Activated CD4-positive, alpha-beta T cell treated with anti-CD3 and anti-CD28 coated beads, Interleukin-10, Interleukin-2, amounts not matched to agents 100 ng/mL and 50 ng/mL, durations not matched to agents 16 hours and 8 hours (primary cell): Measurements from ENCODE around the gene COL19A1.
"Not testable (repeated sequence)": the region's sequence is repeated elsewhere in the genome, so short reads cannot be mapped to it uniquely, and the experiment has no call there.

Source experiments
- DNase-seq: peaks from one replicate; pipeline ENCODE4 v3.0.0-alpha.2; 2020

The COL19A1 gene

DNA sequence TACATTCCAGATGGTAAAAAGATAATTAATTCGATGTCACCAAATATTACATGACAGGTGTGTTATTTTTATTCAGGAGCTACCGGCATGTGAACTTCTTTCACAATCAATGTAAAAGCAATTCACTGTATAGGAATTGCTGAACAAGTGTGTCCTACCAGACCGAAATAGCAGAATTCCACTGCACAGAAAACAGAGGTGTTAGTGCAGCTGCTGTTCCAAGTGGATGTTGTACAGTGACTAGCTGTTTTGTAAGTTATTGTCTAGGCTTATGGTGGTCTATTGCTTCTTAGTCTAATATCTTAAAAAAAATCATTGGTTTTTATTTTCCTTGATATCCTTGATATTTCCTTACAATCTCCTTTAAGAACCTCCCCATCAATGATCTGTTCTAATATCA, 107.4 kb downstream of the COL19A1 start:
- DNase-seq, result no peak

DNA sequence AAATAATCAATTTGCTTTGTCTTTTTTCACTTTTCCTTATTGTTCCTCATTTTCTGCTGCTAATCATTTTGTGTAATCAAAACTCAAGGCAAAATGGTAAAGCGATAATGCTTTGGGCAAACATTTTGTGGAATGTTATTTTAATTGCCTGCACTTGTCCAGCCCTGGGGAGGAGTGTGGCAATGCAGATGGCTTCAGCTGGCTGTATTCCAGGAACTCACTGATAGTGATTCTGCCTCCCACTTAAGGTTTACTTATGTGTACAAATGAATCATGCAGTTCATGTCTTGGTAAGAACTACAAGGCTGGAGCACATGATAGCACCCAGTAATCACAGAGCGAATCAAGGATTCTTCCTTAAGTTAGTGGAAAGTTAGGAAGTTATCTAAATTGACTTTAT, 107.8 kb downstream of the COL19A1 start:
- no peak for DNase-seq

DNA sequence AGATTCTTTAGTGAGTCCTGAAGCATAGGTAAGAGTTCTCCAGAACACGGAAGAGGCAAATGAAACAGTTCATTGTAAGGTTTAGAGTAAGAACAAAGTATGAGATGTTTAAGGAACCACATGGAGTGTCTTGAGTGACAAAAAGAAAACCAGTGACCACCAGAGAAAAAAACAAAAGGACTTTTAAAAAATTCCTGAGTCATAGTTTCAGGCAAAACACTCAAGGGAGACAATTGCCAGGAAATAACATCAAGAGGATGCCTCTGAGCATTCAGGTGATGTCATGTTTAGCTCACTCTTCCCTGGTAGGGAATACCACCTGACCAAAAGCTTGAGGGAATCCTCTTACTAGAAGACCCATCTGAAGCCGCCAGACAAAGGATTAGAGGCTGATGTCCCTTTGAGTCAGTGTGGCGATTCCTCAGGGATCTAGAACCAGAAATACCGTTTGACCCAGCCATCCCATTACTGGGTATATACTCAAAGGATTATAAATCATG, 110.3 kb downstream of the COL19A1 start:
- no peak for DNase-seq

DNA sequence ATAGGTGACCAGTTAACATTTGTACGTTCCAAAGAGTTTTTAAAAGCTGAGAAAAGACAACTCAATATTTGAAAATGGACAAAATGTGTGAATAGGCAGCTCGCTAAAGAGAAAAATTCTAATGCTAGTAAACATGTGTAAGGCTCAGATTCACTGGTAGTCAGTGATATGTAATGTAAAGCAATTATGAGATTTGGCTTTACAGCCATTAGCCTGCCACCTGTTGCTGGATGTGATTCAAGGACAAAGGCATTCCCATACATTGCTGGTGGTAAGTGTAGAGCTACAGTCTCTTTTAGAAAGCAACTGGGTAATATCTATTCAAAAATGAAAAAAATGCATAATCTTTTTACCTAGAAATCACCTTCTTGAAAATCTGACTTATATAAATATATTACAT, 114.3 kb downstream of the COL19A1 start:
- DNase-seq, result no peak

DNA sequence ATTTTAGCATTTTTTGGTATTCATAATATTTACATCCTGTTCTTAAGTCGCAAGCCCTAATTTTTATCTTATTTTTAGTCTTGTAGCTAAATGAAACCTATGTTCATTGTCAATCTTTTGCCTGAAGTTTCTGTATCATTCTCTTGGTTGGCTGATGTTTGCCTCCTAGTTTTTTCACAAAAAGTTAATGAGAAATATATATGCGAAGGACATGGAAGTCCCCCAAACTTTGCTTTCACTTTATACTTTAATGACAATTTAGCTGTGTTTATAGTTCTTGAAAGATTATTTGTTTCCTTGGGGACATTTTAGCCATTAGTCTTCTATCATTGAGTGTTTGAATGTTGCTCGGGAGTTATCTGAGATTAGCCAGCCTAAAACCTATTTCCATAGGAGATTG, 118.2 kb downstream of the COL19A1 start:
- DNase-seq, result no peak

DNA sequence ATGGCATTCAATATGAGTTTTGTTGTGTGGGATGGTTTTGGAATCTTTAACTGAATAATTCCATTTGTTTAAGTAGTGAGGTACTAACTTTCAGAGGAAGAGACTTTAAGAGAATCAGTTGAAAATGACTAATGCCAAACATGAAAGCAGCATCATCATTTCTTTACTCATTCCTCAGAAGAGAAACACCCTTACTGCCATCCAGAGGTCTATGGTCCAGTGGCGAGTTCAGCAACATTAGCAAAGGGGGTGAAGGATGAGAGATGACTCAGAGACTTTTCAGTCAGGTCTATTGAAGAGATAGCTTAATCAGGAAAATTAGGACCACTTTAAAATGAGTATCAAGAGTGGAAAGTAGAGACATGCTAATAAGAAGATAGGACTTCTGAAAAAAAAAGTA, 118.8 kb downstream of the COL19A1 start:
- DNase-seq, result peak; percentile 15

DNA sequence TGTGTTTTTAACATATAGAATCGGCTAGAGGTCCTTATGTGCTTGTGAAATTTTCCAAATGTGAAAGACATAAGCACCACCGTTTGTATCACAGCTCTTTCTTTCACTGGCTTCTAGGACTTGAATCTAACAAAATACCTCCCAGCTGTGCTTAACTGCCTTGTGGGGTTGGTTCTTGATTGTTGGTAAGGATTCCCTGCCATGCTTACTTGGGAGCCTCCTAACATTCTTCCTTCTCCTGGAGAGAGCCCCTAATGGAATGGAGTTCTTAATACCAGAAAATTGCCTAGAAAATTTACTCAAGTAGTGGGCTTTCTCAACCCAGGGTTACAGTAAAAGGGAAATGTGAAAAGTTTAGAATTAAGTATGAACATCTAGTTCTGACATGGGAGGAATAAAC, 121.2 kb downstream of the COL19A1 start:
- DNase-seq, result no peak

DNA sequence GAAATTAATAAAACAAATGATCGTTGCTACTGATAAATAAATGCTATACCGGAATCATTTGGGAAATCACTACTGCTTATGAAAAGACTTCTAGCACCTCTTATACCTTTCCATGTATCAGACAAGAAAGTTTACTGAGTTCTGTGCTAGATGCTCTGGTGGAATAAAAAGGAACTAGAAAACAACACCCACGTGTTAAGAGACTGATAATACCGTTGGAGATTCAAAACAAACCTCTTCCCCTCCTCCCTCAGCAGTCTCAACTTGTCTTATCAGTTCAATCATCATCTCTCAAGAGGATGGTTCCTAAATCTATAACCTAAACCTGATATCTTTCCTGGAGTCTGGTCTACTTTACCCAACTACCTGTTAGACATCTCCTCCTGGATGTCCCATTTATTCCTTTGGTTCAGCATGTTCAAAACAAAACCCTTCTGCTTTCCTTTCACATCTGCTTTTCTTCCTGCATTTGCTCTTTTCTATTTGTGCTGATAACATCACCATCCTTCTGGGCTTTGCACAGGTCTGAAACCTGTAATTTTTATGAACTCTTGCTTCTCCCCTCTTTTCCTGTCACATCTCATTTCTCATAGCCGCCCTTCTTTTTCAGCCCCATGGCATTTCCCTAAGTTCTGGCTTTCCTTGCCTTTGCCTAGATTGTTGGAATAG, 122.2 kb downstream of the COL19A1 start:
- DNase-seq, result no peak

DNA sequence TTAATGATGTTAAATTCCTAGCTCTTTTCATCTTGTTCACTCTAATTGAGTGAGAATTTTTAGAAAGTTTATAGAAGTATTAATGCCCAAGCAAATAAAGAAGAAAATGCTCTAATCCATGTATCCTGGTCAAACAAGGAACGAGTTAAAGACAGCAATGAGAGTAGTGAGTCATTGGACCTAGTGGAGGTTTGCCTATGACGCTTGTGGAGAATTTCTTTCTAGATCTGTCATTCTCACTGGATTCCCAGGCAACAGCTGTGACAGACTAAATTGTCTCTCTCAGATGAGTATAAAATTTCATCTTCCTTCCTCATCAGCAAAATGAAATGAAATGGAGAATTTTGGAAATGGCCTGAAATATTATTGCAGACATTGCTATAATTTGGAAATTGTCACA, 127.9 kb downstream of the COL19A1 start:
- DNase-seq, result no peak

DNA sequence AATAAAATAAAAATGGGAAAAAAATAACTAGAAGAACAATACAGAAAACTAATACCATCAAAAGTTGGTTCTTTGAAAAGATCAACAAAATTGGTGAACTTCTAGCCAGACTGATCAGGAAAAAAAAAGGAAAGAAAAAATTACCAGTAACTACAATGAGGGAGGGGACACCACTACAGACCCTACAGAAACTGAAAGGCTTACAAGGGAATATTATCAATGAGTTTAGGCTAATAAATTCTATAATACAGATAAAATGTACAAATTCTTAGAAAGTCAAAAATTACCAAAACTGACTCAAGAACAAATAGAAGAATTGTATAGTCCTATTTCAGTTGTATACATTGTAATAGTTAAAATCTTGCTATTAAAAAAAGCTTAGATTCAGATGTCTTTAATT, 141.8 kb downstream of the COL19A1 start:
- no peak for DNase-seq

DNA sequence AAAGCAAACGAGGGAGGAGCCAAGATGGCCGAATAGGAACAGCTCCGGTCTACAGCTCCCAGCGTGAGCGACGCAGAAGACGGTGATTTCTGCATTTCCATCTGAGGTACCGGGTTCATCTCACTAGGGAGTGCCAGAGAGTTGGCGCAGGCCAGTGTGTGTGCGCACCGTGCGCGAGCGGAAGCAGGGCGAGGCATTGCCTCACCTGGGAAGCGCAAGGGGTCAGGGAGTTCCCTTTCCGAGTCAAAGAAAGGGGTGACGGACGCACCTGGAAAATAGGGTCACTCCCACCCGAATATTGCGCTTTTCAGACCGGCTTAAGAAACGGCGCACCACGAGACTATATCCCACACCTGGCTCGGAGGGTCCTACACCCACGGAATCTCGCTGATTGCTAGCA, 144.0 kb downstream of the COL19A1 start:
- DNase-seq, result not testable (repeated sequence)

DNA sequence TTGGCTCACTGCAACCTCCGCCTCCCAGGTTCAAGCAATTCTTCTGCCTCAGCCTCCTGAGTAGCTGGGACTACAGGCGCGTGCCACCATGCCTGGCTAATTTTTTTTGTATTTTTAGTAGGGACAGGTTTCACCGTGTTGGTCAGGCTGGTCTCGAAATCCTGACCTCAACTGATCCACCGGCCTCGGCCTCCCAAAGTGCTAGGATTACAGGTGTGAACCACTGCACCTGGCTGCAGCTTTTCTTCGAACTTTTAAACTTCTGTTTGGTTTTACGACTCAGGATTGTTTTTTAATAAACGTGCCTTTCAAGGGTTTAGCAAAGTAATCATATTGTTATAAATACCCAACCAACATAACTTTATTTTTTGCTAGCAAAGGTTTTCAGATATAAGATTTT, 156.8 kb downstream of the COL19A1 start:
- DNase-seq, result not testable (repeated sequence)

DNA sequence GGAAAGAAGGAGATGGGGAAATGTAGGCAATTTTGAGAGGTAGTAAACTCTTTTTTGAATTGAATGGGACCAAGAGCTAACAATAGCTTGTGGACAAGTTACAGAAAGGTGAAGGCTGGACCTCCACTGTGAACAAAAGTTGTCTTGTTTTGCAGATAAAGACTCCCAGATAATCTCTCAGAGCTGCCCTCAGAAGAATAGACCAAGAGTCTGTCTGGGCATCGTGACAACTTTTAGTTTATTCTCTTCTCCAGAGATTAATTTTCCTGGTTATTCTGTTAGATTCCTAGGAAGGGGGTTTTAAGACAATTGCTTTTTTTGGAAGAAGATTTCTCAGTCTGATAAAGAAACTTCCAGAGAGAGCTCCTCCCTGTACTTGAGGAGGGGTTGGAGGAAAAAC, 161.9 kb downstream of the COL19A1 start:
- no peak for DNase-seq

DNA sequence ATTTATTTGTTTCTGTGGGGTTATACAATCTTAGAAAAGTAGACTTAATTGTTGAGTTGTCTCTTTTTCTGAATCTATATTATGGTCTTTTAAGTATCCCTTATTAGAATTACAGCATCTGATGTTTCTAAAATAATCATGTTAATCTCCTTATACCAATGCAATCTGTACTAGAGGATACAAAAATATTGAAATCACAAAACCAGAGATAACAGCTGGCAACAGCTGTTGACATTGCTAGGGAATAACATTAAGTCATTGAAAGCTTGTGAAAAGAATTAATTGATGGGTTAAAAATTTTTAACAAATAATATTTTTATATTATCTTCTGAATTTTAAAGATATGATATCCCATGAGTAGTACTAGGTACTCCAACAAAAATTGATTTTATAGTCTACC, 162.6 kb downstream of the COL19A1 start:
- no peak for DNase-seq

DNA sequence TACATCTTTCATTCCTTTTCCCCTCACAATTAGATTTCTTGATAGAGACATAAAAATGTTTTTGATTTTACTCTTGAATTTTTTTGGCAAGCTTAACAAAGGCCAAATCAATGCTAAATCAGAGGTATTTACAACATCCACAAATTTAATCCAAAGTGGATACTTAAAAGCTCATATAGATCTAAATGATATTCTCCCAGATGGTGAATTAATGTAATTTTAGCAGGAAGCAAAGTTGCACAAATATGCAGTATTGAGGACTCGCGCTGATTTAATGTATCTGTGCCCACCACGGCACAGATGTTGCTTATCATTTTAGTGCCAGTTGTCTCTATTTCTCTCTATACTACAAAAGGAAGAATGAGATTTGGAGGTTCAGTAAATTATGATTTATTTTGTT, 167.4 kb downstream of the COL19A1 start:
- no peak for DNase-seq

DNA sequence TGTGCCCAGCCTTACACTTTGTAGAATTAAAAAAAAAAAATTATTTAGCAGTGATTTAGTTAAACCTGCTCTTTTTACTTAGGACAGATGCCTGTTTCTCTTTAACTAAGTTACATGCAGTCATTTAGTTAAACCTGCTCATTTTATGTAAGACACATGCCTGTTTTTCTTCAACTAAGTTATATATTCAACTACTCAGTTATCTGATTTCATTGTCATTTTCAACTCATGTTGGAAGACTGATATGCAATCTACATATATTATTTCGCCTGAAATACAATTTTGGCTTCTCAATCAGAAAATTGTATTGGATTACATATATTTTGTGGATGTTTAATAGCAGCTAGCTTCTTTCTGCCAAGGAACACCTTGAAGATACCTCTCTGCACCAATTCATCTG, 171.1 kb downstream of the COL19A1 start:
- no peak for DNase-seq

DNA sequence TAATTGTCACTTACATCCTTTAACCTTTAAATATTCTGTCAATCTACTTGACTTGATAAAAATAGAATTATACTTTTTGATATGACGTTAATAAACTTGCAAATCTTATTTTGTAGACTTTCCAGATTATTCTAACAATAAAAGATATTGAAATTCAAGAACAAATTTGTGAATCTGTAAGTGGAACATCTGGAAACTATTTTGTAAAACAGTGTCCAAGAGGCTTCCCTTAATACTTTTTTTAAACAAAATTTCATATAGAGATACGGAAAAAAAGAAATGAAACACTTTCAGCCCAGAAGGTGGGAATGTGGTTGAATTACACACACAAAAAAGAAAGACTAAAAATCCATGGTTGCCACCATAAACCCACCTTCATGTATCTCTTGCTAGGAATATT, 174.4 kb downstream of the COL19A1 start:
- no peak for DNase-seq

DNA sequence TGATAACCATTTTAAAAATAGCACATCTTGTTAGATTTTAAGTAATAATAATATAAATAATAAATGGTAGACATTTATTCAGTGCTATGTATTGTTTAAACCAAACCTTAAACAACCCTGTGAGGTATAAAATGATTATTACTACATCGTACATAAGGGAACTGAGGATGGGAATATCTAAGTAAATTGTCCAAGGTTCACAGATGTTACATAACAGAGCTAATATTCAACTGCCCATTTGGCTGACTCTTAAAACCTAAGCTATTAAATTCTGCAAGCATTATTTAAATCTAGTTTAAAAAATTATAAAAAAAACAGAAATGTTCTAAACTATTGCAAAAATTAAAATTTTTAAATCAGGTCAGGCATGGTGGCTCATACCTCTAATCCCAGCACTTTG, 175.1 kb downstream of the COL19A1 start:
- no peak for DNase-seq

DNA sequence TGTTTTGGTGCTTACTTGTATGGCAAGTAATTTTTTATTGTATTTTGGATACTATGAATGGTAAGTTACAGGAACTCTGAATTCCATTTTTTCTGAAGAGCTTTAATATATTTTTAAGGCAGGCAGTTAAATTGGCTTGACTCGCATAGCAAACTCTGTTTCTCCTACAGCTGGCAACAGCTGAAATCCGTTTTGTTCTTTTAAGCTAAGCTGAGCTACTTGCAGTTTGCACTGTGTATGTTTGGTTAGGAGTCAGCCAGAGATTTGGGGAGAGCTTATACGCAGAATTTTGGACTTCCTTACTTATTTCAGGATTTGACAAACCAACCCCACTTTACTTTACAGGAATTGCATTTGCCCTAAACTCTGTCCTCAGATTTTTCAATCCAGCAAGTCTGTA, 179.1 kb downstream of the COL19A1 start:
- no peak for DNase-seq

DNA sequence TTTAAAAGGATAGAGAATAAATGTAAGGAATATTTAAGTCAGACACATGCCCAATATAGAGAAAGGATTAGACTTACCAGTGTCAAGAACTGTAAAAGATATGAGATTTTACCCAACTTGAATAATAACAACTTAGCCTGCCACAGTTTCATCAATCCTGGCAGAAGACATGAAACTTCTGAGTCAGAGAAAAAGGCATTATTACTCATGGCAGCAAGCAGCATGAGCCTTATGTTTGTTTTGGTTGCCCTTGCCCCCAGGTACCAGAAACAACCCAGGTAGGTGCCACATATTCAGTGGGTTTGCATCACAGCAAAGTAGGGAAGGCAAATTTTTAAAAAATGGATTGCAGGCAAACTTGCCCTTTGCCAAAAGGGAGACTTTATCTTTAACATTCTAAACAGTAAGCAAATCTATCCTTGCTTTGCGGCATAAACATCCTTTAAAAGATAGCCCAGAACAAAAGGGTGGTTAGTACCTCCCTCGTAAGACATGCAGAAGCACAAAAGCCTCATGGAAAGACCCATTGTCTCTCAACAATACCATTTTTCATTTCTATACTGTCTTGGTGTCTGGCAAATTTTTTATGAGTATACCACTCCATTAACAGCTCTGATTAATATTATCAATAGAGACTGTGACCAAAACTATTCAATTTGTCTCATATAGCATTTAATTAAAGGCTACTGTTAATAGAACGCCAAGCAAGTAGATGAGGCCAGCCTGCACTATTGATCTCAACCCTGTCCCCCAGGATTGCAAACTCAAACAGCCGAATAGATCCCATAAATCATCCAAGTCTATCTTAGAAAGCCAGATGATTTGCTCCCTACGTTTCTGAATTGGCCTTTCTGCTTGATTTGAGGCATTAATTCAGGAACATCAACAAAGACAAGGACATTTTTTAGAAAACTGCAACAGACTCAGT, 185.1 kb downstream of the COL19A1 start:
- DNase-seq, result no peak

DNA sequence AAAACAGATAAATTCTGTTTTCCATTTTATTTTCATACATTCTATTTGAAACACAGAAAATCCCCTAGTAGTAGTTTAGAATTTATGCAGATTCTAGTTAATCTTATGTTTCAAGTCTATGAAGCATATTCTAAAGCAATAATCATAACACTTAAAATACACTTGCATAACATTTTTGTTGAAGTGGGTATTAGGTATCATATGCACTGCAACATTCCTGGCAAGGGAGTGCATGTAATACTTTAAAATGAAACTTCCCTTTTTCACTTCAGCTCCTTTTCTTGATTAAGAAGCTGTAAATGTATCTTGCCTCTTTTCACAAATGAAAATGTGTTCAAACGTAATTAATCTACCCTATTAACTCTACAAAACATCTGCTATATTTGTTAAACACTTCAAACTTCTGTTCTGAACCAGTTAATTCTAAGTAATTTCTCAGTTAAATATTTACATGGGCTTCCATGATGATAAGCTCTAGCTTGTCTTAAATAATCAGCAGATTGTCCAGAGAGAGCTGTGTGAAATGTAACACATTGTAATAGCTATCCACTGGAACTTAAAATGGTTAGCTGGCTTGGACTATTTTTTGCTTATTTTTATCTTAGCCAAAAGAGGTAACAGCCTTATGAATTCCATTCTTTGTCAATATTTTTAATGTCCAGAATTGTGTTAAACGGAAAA, 192.8 kb downstream of the COL19A1 start:
- DNase-seq, result no peak

DNA sequence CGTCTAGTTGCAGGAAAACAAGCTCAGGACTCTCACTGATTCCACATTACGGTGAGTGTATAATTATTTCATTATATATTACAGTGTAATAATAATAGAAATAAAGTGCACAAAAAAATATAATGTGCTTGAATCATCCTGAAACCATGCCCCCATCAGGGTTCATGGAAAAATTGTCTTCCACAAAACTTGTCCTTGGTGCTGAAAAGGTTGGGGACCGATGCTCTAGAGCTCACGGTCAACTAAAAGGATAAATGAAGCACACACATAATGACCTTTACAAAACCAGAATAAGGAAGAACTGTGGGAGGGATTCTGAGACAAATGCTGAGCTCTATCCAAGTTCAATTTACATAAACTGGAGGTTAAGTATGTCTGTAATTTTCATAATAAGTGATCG, 194.3 kb downstream of the COL19A1 start:
- DNase-seq, result no peak

DNA sequence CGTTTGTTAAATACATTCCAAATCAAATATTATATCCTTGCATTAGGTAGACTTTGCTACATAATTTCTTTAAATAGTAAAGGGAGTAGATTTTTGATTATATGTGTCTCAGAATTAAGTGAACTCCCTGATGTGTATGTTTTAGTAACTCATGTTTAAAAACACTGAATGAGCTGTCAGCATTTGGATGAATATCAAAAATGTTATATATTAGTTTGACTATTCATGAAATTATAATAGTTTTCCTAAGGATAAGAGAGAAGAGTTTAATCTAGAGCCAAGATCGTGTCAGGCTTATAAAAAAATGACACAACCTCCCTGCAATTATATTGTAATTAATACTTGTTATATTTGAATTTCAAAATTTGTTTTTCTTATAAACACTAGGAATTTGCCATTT, 195.2 kb downstream of the COL19A1 start:
- no peak for DNase-seq

DNA sequence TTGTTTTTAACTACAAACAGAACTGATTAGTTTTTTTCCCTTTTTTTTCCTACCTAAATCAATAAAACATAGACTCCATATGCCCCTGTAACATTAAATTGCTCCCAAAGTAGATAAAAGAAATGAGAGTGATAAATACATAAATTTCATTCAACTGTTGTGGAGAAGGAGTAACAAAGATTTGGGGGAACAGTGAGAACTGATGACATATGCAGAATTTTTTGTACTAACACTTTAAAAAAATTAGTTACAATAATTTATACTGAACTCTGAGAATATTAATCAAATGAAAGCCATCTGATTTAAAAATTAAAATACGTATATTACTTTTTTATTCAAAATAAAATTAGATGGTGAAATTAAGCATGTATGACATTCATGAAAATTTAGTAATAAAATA, 195.7 kb downstream of the COL19A1 start:
- DNase-seq, result no peak
